Stimulated activated CD8-positive, alpha-beta memory T cell treated with anti-CD3 and anti-CD28 coated beads, Interleukin-2, amount 100 ng/mL, for 1 hour (primary cell): Measurements from ENCODE around the gene MIB1.

Experiments
- DNase-seq, 2 donors: peaks; one replicate each; pipeline ENCODE4 v3.0.0-alpha.2; 2020; ENCODE audit warnings: low read depth in 2 of 2

Gene MIB1

DNA sequence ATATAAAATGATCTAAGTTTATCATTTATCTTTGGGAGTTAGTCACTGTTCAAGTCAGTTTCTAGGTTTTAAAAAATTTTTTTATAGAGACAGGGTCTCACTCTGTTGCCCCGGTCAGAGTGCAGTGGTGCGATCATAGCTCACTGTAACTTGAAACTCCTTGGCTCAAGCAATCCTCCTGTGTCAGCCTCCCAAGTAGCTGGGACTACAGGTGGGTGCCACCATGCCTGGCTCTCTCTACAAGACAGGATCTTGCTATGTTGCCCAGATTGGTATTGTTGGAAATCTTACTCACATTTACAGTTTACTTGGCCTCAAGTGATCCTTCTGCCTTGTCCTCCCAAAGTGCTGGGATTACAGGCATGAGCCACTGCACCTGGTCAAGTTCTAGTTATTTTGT lies 74.5 kb downstream of the MIB1 start:
- no peak for DNase-seq

DNA sequence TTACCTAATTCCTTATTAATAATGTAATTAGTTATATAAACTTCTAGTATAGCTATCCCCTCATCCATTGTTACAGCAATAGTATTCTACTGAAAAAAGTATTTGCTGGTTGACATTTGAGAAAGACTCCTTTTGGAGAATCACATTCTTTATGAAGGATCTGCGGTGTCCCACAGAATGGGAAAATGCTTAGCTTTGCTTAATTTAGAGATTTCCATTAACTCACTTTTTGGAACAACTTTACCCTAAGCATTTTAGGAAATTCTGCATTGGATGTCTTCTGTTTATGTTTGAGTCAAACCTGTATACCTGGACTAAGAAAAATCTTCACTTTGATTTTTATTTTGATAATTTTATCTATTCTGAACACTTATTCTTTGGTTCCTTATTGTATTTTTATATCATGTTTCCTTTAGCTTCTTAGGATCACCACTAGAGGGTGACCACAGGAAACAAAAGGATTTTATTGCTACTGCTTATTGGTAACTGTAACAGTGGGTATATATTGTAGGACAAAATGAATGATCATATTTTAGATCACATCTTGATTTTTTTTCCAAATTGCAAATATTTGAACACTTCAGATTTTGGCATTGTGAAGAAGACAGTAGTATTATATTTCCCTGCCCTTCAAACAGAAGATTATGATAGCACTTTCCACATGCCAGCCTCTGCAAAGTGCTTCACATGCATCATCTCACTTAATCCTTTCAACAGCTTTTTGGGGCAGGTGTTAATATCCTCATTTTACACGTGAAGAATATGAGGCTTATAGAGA lies 79.6 kb downstream of the MIB1 start:
- no peak for DNase-seq

DNA sequence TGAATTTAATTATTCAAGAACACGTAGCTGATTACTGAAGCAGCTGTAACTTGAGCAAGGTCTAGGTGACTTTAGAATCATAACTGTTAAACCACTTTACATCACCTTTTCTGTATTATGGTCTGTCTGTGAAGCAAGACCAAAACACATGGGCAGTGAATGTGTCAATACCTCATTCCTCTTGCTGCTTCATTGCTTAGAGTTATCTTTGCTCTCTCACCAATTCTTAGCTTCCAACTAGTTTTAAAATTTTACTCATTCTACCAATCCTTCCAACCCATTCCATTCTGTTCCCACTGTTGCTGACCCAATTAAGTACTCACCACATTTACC lies 80.2 kb downstream of the MIB1 start:
- no peak for DNase-seq

DNA sequence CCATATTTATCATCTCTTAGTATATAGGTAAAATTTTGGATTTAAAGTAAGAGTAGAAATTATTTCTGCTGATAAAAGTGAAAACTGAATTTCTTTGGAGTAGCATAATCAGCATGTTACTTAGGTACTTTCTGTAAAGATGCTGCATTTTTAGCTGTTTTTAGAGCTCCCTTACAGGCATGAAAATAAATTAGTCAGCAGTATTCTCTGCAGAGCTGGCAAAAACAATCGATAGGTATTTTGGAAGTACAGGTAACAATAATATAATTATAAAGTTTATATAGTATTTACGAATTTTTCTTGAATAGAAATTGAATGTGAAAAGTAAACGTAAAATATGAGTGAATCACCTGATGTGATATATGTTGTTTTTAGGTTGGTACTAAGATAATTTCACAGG lies 83.3 kb downstream of the MIB1 start:
- DNase-seq: no peak

DNA sequence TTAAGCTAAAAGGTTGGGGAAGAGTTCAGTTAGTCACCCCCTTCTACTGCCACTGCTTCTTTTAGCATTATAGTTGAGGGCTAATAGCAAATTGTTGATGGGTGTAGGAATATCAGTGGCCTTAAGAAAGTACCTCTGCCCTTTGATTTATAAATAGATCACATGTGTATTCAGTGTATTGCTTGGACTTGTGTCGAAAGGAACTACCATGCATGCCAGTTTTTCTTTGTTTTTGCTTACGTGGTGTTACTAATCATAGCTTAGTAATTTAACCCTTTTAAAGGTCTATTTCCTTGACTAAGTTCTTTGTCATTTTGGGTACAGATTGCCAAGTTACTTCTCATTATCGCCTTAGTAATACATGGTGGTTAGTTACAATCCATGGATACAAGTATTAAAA lies 85.6 kb downstream of the MIB1 start:
- no peak for DNase-seq

DNA sequence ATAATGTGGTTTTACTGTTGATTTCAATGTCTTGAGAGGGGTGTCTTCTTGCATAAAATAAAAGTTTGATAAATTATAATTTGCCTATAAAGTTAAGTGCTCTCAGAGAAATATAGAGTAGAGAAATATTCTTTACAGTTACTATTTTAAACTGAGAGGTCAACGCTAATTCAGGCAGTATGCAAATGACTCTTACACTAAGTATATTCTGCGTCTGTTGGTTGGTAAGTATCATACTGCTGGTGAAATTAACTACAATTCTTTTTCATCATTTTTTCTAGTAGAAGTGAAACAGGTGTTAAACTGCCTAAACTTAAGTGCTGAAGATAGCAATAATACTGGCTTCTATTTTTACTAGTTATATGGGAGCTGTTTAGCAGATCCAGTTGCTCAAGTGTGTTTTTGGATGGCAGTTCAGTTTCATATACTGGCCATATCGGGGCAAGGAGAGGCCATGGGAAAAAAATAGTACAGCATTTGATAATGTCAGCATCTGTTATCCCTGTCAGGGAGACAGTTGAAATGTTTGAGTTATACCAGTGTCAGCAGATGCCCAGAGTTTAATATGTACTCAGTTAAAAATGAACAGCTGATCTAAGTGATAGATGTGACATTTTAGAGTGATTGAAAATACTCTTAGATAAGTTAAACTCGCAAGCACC lies 86.2 kb downstream of the MIB1 start:
- no peak for DNase-seq

DNA sequence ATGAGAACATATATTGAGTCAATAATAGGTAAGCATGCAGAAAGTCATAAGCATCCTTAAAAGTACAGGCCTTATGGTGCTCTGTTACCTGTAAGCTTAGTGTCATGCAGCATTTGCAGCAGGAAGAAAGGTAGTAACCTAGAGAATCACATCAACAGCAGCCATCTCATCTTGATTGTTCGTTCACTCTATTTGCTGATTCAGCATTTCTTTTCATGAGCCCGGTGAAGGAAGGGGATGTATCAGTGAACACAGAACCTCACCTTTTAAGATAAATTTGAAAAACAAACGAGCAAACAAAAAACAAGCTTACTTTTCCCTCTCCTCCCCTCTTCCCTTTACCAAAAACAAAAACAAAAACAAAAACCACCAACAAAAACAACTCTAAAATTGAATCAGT lies 89.9 kb downstream of the MIB1 start:
- no peak for DNase-seq

DNA sequence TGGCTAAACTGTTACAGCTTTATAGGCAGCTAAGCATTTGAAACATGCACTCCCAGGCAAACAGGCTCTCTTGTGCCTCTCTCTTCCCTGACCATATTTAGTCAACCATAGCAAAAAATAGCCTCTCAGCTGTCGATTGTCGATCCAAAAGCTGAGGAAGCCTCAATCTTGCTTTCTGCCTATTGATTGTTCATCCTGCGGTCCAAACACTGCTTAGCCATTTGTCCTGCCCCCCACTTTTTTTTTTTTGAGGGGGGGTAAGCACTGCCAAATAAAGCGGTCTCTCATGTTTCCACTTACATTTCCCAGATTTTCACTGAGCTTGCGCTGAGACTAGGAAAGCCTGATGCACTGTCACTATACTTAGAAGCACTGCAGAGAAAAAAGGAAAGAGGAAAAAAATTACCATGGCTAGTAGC lies 90.8 kb downstream of the MIB1 start:
- no peak for DNase-seq

GRCh38 chr18:21833604-21834298 lies 93.2 kb downstream of the MIB1 start:
- no peak for DNase-seq

GRCh38 chr18:21834299-21834660 lies 93.7 kb downstream of the MIB1 start:
- DNase-seq: no peak

GRCh38 chr18:21841570-21841969 lies 101.0 kb downstream of the MIB1 start:
- no peak for DNase-seq

- DNase-seq: no peak
Measured at GRCh38 chr18:21843341-21843740, 102.7 kb downstream of the MIB1 start.

GRCh38 chr18:21851327-21851961 lies 110.9 kb downstream of the MIB1 start:
- DNase-seq: no peak

- no peak for DNase-seq
Measured at GRCh38 chr18:21853016-21853415, 112.4 kb downstream of the MIB1 start.

GRCh38 chr18:21853775-21854552 lies 113.4 kb downstream of the MIB1 start:
- DNase-seq: no peak

- DNase-seq: no peak
Measured at GRCh38 chr18:21855432-21855831, 114.8 kb downstream of the MIB1 start.

DNA sequence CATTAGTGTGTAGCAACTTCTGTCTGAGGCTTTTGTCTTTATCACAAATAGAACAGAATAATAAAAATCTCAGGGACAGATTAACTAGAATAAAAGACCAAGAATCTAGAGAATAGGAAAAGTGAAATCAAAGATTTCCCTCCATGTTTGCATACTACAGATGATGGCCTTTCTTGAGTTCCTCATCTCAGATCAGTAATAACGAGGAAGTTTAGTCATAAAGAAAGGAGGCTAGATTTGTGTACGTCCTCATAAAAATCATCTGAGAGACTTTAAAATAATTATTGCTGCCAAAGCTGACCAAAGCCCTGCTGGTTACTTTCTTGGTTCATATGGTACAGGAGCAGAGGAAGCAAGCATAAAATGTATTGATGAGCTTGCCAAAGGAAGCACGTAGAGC lies 117.3 kb downstream of the MIB1 start:
- DNase-seq: no peak

GRCh38 chr18:21858544-21858943 lies 118.0 kb downstream of the MIB1 start:
- no peak for DNase-seq

GRCh38 chr18:21864386-21864785 lies 123.8 kb downstream of the MIB1 start:
- DNase-seq: no peak

DNA sequence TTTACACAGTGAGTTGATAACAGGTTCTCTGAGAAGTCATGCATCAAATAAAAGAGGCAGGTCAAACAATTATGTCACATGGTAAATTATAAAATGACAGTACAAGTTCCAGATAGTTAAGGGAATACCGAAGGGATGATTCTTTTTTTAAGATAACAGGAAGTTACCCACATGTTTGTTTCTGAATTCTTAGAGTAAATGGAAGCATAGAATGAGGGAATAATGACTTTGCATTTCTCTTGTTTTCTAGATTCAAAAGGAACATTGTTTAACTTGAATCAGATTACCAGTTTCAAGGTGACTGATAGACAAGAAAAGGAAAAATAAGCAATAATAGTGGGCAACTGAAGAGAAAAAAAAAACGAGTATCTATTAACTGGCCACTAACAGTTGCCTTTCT lies 124.5 kb downstream of the MIB1 start:
- no peak for DNase-seq

DNA sequence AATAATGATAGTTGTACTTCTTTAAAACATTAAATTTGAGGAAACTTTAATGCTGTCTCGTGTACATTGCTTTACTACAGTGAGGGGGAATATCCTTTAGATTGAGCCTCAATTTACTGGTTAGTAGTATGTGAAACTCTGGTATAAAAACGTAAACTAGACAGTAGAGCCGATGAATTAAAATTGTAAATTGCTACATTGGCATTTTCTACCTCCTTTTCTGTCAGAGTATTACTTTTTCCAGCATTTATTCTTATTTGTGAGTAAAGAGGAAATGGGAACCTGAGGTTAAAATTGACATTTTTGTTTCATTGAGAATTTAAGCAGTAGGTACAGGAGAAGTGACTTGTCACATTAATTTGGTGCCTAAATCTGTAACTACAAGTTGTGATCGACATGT lies 128.2 kb downstream of the MIB1 start:
- DNase-seq: no peak

- DNase-seq: no peak
Measured at GRCh38 chr18:21889570-21889969, 149.0 kb downstream of the MIB1 start.
